ENCODE measurements around the gene TNS1. TPM values are rescaled to one million over a fixed set of nuclear protein-coding genes. Genes with fewer than 3 reads are reported as not detected.

TNS1 gene
- total and polyA plus RNA-seq, 7 experiments from 2014 or later, result 0.50 to 5.0 (median 0.81) TPM; not detected in 2

- peaks cover 12 to 17% (median 14%) of the 10 kb centered on the region in 5 donors for H3K27me3 Mint-ChIP-seq
- peaks cover 0 to 3% (median 0%) of the 10 kb centered on the region in 7 donors for H3K4me1 Mint-ChIP-seq
- no peak overlapping the region for H3K27ac Mint-ChIP-seq
Observed at GRCh38 chr2:218017211-218018053, 14.6 kb upstream of the TNS1 start.

GRCh38 chr2:218016810-218017209, 14.0 kb upstream of the TNS1 start:
- H3K4me3 Mint-ChIP-seq, result no peak overlapping the region
- intact Hi-C loops (cut with micrococcal nuclease), result no loop called here

More at GRCh38 chr2:218017211-218018053, 14.6 kb upstream of the TNS1 start:
- Histone ChIP-seq H3K36me3 (ENCODE audit: control insufficient read depth in 2 of 3, insufficient read depth in 3 of 3, low read length in 3 of 3) (no peaks in the 10 kb centered on the region), H3K9me3 (ENCODE audit: control insufficient read depth in 2 of 3, low read length in 3 of 3) (no peaks in the 10 kb centered on the region), H3K27me3 (ENCODE audit: control insufficient read depth in 2 of 2, insufficient read depth in 2 of 2, low read length in 2 of 2) (no peaks in the 10 kb centered on the region), H3K27ac (ENCODE audit: low read depth, low read length) (no peak overlapping the region), H3K4me1 (ENCODE audit: control insufficient read depth in 2 of 2, insufficient read depth in 2 of 2, low read length in 2 of 2) (no peaks in the 10 kb centered on the region), H3K4me3 (ENCODE audit: low read length) (no peak overlapping the region)
- ATAC-seq (no peak), DNase-seq (no peak)
- Mint-ChIP-seq H3K9me3 (no peaks in the 10 kb centered on the region), H3K36me3 (no peaks in the 10 kb centered on the region), H3K4me3 (no peak overlapping the region)
- intact Hi-C loops (cut with micrococcal nuclease), result no loop called here
- ChIA-PET CTCF (no interaction called here), POLR2A (no interaction called here)

GRCh38 chr2:218015586-218016521, 13.1 kb upstream of the TNS1 start:
- no peak for ATAC-seq

More at GRCh38 chr2:218016810-218017209, 14.0 kb upstream of the TNS1 start:
- no peaks in the 10 kb centered on the region for H3K4me1 ChIP-seq (ENCODE audit: control insufficient read depth in 2 of 2, insufficient read depth in 2 of 2, low read length in 2 of 2)
- no peaks in the 10 kb centered on the region for H3K9me3 Mint-ChIP-seq
- no peak overlapping the region for H3K27ac Mint-ChIP-seq
- no peaks in the 10 kb centered on the region for H3K36me3 Mint-ChIP-seq
- H3K36me3 ChIP-seq (ENCODE audit: control insufficient read depth in 2 of 3, insufficient read depth in 3 of 3, low read length in 3 of 3), result no peaks in the 10 kb centered on the region
- H3K9me3 ChIP-seq (ENCODE audit: control insufficient read depth in 2 of 3, low read length in 3 of 3), result no peaks in the 10 kb centered on the region
- DNase-seq (no peak), ATAC-seq (no peak)
- no peak overlapping the region for H3K4me3 ChIP-seq (ENCODE audit: low read length)
- H3K27me3 ChIP-seq (ENCODE audit: control insufficient read depth in 2 of 2, insufficient read depth in 2 of 2, low read length in 2 of 2), result no peaks in the 10 kb centered on the region
- H3K4me1 Mint-ChIP-seq, result peaks cover 0 to 5% (median 0%) of the 10 kb centered on the region in 7 donors
- ChIA-PET POLR2A (no interaction called here), CTCF (no interaction called here)
- H3K27ac ChIP-seq (ENCODE audit: low read depth, low read length), result no peak overlapping the region
- peaks cover 17 to 23% (median 21%) of the 10 kb centered on the region in 5 donors for H3K27me3 Mint-ChIP-seq

GRCh38 chr2:218014706-218015585, 12.2 kb upstream of the TNS1 start:
- H3K27ac Mint-ChIP-seq, result no peak overlapping the region
- Histone ChIP-seq H3K36me3 (ENCODE audit: control insufficient read depth in 2 of 3, insufficient read depth in 3 of 3, low read length in 3 of 3) (no peaks in the 10 kb centered on the region), H3K4me3 (ENCODE audit: low read length) (no peak overlapping the region), H3K27ac (ENCODE audit: low read depth, low read length) (no peak overlapping the region), H3K4me1 (ENCODE audit: control insufficient read depth in 2 of 2, insufficient read depth in 2 of 2, low read length in 2 of 2) (peaks cover 0 to 6% of the 10 kb centered on the region in 2 donors), H3K9me3 (ENCODE audit: control insufficient read depth in 2 of 3, low read length in 3 of 3) (no peaks in the 10 kb centered on the region), H3K27me3 (ENCODE audit: control insufficient read depth in 2 of 2, insufficient read depth in 2 of 2, low read length in 2 of 2) (peaks cover 0 to 7% of the 10 kb centered on the region in 2 donors)
- H3K4me1 Mint-ChIP-seq, result peaks cover 0 to 11% (median 6%) of the 10 kb centered on the region in 7 donors
- ATAC-seq, result no peak
- H3K36me3 Mint-ChIP-seq, result no peaks in the 10 kb centered on the region
- peaks cover 27 to 36% (median 29%) of the 10 kb centered on the region in 5 donors for H3K27me3 Mint-ChIP-seq
- ChIA-PET CTCF (interaction anchor here (0.6 kb wide), 1 partner anchor 659 kb away, joined by 5 read pairs; no protein-coding TSS in a partner anchor), POLR2A (no interaction called here)
- intact Hi-C loops (cut with micrococcal nuclease), result no loop called here
- no peak for DNase-seq
- no peaks in the 10 kb centered on the region for H3K9me3 Mint-ChIP-seq
- no peak overlapping the region for H3K4me3 Mint-ChIP-seq

More at GRCh38 chr2:218015586-218016521, 13.1 kb upstream of the TNS1 start:
- Histone ChIP-seq H3K9me3 (ENCODE audit: control insufficient read depth in 2 of 3, low read length in 3 of 3) (no peaks in the 10 kb centered on the region), H3K4me3 (ENCODE audit: low read length) (no peak overlapping the region), H3K4me1 (ENCODE audit: control insufficient read depth in 2 of 2, insufficient read depth in 2 of 2, low read length in 2 of 2) (peaks cover 0 to 2% of the 10 kb centered on the region in 2 donors), H3K27me3 (ENCODE audit: control insufficient read depth in 2 of 2, insufficient read depth in 2 of 2, low read length in 2 of 2) (peaks cover 0 to 3% of the 10 kb centered on the region in 2 donors), H3K36me3 (ENCODE audit: control insufficient read depth in 2 of 3, insufficient read depth in 3 of 3, low read length in 3 of 3) (no peaks in the 10 kb centered on the region), H3K27ac (ENCODE audit: low read depth, low read length) (no peak overlapping the region)
- peaks cover 0 to 10% (median 3%) of the 10 kb centered on the region in 7 donors for H3K4me1 Mint-ChIP-seq
- ChIA-PET POLR2A (interaction anchor here (0.6 kb wide), 1 partner anchor 229 kb away, joined by 3 read pairs; no protein-coding TSS in a partner anchor), CTCF (no interaction called here)
- no peak for DNase-seq
- H3K9me3 Mint-ChIP-seq, result no peaks in the 10 kb centered on the region
- peaks cover 24 to 32% (median 26%) of the 10 kb centered on the region in 5 donors for H3K27me3 Mint-ChIP-seq
- H3K36me3 Mint-ChIP-seq, result no peaks in the 10 kb centered on the region
- intact Hi-C loops (cut with micrococcal nuclease), result no loop called here
- no peak overlapping the region for H3K27ac Mint-ChIP-seq
- H3K4me3 Mint-ChIP-seq, result no peak overlapping the region

- H3K9me3 ChIP-seq (ENCODE audit: control insufficient read depth in 2 of 3, low read length in 3 of 3), result no peaks in the 10 kb centered on the region
- ATAC-seq, result no peak
- H3K36me3 Mint-ChIP-seq, result no peaks in the 10 kb centered on the region
- peaks cover 0 to 7% of the 10 kb centered on the region in 2 donors for H3K27me3 ChIP-seq (ENCODE audit: control insufficient read depth in 2 of 2, insufficient read depth in 2 of 2, low read length in 2 of 2)
- H3K4me3 ChIP-seq (ENCODE audit: low read length), result no peak overlapping the region
- no peaks in the 10 kb centered on the region for H3K9me3 Mint-ChIP-seq
- H3K27ac Mint-ChIP-seq, result no peak overlapping the region
- H3K4me1 Mint-ChIP-seq, result peaks cover 0 to 14% (median 6%) of the 10 kb centered on the region in 7 donors
- H3K4me1 ChIP-seq (ENCODE audit: control insufficient read depth in 2 of 2, insufficient read depth in 2 of 2, low read length in 2 of 2), result peaks cover 0 to 6% of the 10 kb centered on the region in 2 donors
- H3K36me3 ChIP-seq (ENCODE audit: control insufficient read depth in 2 of 3, insufficient read depth in 3 of 3, low read length in 3 of 3), result no peaks in the 10 kb centered on the region
- POLR2A ChIA-PET, result no interaction called here
- no peak overlapping the region for H3K4me3 Mint-ChIP-seq
- H3K27ac ChIP-seq (ENCODE audit: low read depth, low read length), result no peak overlapping the region
- intact Hi-C loops (cut with micrococcal nuclease), result no loop called here
- no peak for DNase-seq
- CTCF ChIA-PET, result no interaction called here
- peaks cover 27 to 52% (median 29%) of the 10 kb centered on the region in 5 donors for H3K27me3 Mint-ChIP-seq
Observed at GRCh38 chr2:218013289-218013688, 10.5 kb upstream of the TNS1 start.

GRCh38 chr2:218012284-218012683, 9.5 kb upstream of the TNS1 start:
- ATAC-seq (no peak), DNase-seq (no peak)
- ChIA-PET POLR2A (no interaction called here), CTCF (interaction anchor here (0.8 kb wide), 1 partner anchor 126 kb away, joined by 4 read pairs; no protein-coding TSS in a partner anchor)
- Mint-ChIP-seq H3K27me3 (peaks cover 27 to 58% (median 29%) of the 10 kb centered on the region in 5 donors), H3K27ac (peak overlapping the region in 1 of 9 donors; percentile 11), H3K4me3 (peak overlapping the region in 1 of 10 donors; percentile 0), H3K4me1 (peaks cover 0 to 14% (median 6%) of the 10 kb centered on the region in 7 donors), H3K36me3 (no peaks in the 10 kb centered on the region), H3K9me3 (no peaks in the 10 kb centered on the region)
- intact Hi-C loops (cut with micrococcal nuclease), result no loop called here
- Histone ChIP-seq H3K27me3 (ENCODE audit: control insufficient read depth in 2 of 2, insufficient read depth in 2 of 2, low read length in 2 of 2) (peaks cover 0 to 7% of the 10 kb centered on the region in 2 donors), H3K4me1 (ENCODE audit: control insufficient read depth in 2 of 2, insufficient read depth in 2 of 2, low read length in 2 of 2) (peaks cover 0 to 6% of the 10 kb centered on the region in 2 donors), H3K4me3 (ENCODE audit: low read length) (no peak overlapping the region), H3K9me3 (ENCODE audit: control insufficient read depth in 2 of 3, low read length in 3 of 3) (no peaks in the 10 kb centered on the region), H3K27ac (ENCODE audit: low read depth, low read length) (no peak overlapping the region), H3K36me3 (ENCODE audit: control insufficient read depth in 2 of 3, insufficient read depth in 3 of 3, low read length in 3 of 3) (no peaks in the 10 kb centered on the region)
